GM19455 (cell line): ENCODE data around the gene WDR81.
"Not testable (repeated sequence)": the region's sequence is repeated elsewhere in the genome, so short reads cannot be mapped to it uniquely, and the experiment has no call there.

Experiments
- ATAC-seq: cut with Tn5 transposase; IDR thresholded peaks from one replicate; pipeline ENCODE4 v1.9.1; 2021; ENCODE audit not compliant: unreplicated experiment

The WDR81 gene

DNA sequence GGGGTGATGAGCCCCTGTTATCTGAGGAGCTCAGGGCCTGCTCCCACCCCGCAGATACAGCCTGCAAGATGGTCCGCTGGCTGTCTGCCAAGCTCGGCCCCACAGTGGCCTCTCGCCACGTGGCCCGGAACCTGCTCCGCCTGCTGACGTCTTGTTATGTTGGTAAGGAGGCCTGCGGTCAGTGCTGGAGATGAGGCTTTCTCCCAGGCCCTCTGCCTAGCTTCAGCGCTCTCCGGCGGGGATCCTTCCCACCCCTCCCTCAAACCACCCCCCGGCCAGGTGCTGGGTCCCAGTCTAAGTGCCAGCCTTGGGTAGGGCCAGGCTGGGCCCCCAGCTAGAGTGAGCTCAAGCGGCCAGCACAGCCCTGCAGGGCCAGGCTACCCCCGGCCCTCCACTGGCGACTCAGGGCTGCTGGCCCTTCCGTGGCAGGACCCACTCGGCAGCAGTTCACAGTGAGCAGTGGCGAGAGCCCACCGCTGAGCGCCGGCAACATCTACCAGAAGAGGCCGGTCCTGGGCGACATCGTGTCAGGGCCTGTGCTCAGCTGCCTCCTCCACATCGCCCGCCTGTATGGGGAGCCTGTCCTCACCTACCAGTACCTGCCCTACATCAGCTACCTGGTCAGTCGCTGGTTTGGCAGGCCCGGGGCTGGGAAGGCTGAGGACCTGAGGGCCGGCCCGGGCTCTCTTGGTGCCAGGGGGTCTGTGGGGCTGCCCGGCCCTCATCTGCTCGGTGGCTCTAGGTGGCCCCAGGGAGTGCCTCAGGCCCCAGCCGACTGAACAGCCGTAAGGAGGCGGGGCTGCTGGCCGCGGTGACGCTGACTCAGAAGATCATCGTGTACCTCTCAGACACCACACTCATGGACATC is 6.1 kb downstream of the WDR81 start:
- no peak for ATAC-seq

DNA sequence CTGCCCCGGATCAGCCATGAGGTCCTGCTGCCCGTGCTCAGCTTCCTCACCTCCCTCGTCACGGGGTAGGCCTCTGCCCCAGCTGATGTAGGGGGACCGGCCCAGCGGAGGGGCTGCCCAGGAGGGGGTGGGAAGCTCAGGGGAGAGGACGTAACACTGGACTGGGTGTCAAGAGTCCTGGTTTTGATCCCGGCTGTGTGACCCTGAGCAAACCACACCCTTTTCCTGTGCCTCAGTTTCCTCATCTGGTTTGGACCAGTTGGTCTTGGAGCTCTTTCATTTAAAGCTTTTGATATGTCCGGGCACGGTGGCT is 6.6 kb downstream of the WDR81 start:
- ATAC-seq, result no peak

DNA sequence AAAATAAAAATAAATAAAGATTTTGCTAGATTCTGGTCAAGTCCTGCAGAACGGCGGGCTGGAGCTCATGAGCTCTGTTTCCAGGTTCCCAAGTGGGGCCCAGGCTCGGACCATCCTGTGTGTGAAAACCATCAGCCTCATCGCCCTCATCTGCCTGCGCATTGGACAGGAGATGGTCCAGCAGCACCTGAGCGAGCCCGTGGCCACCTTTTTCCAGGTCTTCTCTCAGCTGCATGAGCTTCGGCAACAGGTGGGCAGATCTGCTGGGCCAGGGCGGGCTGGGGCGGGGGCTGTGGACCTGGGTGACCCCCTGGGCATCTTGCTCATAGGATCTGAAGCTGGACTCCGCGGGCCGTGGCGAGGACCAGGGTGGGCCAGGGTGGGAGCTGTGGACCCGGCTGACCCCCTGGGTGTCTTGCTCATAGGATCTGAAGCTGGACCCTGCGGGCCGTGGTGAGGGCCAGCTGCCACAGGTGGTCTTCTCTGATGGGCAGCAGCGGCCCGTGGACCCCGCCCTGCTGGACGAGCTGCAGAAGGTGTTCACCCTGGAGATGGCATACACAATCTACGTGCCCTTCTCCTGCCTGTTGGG is 7.8 kb downstream of the WDR81 start:
- ATAC-seq, result no peak

DNA sequence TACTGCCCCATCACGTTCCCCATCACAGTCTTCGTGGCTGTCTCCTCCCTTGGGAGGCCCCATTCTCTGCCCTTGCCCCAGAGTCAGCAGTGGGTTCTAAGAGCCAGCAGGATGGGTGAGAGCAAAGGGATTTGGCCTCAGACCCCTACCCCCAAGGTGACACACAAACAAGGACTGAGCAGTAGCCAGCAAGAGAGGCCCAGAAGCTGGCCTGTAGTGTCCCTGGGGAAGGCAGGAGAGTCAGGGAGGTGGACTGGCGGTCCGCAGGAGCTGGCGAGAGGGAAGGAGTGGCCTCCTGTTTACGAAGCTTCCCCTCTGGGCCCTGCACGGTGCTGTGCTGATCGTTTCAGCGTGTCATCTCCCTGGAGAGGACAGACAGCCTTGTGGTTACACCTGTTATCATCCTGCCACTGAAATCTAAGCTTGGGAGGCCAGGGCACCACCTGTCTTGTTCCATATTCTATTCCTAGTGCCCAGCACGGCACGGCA is 8.4 kb downstream of the WDR81 start:
- ATAC-seq, result no peak

DNA sequence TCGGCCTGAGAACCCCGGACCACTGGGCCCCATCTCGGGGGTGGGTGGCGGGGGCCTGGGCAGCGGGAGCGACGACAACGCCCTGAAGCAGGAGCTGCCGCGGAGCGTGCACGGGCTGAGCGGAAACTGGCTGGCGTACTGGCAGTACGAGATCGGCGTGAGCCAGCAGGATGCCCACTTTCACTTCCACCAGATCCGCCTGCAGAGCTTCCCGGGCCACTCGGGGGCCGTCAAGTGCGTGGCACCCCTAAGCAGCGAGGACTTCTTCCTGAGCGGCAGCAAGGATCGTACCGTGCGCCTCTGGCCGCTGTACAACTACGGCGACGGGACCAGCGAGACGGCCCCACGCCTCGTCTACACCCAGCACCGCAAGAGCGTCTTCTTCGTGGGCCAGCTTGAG is 9.3 kb downstream of the WDR81 start:
- ATAC-seq, result no peak

DNA sequence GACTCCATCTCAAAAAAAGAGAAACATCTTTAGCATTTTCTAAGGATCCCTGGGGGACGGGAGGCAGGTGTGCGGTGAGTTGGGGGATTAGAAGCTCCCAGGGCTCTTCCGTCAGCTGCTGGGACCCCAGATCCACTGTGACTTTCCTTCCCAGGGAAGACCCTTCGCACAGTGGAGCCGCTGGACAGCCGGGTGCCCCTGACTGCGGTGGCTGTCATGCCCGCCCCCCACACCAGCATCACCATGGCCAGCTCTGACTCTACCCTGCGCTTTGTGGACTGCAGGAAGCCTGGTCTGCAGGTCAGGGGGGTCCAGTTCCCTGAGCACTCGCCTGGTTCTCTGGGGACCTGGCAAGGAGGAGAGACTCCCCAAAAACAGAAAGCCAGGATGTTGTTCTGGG is 10.9 kb downstream of the WDR81 start:
- no peak for ATAC-seq

DNA sequence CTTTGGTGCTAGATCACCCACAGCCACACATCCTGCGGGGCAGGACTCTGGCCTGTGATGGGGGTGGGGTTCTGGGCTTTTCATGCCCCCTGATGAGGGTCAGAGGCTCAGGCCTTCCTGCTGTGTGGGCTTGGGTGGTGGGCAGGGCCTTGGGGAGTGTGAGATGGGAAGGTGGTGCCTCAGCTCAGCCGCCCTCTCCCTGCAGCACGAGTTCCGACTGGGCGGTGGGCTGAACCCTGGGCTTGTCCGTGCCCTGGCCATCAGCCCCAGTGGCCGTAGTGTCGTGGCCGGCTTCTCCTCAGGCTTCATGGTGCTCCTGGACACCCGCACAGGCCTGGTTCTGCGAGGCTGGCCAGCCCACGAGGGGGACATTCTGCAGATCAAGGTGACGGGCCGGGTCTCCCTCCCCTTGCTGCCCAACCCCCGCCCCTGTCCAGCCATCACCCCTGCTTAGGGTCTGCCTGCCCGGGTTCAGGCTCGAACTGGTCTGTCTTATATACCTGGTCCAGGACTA is 11.4 kb downstream of the WDR81 start:
- ATAC-seq, result no peak

DNA sequence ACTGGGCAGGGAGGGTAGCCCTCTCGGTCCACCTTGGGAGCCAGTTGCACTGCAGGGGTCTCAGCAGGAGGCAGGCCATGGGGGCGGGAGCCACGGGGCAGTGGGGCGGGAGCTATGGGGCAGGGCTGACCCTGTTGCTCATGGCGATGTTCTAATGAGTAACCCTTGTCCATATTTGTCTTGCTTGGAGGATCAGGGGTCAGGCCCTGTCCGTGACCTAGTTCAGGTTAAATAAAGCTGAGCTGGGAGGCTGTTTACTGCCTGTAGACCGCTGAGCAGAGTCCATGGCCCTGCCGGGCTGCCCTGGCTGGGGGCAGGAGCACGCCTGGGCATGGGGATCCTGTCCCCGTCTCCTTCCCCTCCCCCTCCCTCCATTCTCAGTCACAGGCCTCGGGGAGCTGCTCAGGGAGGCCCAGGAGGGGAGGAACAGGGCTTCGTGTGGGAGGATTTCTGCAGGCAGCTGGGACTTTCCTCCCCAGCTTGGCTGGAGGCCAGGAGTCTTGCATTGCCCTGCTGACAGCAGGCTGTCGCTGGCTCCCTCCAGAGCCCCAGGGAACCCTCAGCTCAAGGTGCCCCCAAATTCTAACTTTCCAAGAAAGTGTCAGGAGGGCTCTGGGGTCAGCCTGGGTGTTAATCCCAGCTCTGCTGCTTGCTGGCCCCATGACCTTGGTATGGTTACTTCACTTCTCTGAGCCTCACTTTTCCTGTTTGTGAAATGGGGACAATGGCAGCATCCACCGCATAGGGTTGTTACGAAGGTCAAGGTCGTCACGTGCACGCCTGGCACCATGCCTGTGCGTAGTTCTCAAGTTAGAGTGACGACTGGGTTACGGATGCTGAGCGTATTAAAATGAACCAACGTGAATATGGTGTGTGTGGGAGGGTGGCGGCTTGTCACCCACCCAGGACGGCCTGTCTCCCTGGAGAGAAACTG is 12.1 kb downstream of the WDR81 start:
- ATAC-seq, result no peak

DNA sequence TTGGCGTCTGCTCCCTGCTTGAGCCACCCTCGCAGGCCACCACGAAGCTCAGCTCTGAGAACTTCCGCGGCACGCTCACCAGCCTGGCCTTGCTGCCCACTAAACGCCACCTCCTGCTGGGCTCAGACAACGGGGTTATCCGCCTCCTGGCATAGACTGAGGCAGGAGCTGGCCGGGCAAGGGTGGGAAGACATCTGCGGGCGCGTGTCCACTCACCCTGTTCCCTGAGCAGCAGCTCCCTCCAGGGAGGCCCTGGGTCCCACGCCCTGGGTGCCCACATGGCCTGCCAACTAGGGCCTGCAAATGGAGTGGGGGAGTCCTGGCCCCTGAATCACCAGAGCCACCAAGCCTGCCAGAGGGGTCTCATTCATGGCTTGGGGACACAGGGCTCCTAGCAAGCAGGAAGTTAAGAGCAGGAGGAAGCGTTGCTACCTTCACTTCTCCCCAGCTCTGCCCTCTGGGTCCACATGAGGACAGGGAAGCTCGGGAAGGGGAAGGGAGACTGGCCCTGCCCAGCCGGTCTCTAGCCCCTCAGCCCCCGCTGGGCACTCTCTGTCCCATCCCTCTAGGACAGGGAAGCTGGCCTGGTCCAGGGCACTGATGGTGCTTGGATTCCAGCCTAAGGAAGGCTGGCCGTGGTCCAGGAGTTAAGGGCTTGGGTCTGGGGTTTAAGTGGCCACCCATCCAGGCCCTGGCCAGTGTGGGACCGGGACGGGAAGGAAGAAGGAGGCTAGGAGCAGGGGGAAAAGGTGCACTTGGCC is 13.2 kb downstream of the WDR81 start:
- ATAC-seq, result no peak

DNA sequence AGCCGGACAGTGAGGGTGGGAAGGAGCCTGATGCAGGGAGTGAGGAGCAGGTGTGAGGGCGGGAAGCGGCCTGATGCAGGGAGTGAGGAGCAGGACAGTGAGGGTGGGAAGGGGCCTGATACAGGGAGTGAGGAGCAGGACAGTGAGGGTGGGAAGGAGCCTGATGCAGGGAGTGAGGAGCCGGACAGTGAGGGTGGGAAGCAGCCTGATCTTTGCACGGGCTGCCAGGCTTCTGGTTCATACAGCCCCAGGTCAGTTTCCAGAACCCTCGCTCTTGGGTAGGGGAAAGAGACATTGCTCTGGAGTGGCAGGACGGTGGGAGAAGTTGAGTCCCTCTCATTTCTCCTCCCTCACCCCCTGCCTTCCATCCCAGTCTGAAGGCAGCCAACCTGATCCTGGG is 17.4 kb downstream of the WDR81 start:
- not testable (repeated sequence) for ATAC-seq

DNA sequence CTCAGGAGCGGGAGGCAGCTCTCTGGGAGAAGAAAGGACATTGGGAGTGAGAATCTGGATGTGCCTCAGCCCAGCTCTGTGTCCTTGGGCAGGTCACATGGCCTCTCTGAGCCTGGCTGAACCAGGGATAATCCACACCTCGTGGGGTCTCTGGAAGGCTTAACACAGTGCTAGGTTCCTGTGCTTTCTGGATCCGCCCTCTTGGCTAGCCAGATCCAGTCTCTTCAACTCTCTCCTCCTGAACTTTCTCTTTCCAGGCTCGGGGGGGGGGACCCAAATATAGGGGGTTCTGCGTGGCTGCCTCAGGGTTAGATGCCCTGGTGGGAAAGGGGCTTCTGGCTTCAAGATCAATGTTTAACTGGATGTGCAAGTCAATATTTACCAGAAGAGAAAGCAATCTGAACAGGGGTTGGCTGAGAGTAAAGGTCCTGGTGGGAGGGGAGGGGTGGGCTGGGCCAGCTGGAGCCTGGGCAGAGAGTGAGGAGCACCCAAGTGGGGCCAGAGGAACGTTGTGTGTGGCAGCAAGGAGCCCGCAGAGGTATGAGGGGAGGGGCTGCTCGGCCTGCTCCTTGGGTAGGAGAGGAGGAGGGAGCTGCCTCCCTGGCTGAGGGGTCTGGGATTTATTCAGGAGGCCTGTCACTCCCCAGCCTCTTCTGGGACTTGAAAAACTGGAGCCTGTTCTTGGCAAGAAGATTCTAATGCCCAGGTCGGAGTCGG is 18.0 kb downstream of the WDR81 start, which contains the start of gene SERPINF2:
Gene SERPINF2 (plus strand): TSS at position 501 of the 717 bp plus-strand sequence. CDS start 2,125 bp downstream, outside the sequence.
- no peak for ATAC-seq

DNA sequence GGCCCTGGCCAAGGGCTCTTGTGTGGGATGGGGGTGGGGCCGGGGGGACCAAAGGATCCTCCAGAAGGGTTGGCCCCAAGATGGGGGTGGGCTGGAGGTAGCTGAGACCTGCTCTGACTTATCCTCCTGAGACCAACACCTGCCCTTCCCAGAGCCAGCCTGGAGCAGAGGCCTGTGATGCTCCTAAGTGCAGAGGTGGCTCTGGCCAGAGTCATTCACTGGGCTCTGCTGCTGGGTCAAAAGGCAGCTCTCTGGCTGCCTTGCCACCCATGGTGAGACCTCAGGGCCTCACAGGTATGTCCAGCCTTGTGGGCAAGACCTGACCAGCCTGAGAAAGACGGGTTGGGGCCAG is 18.6 kb downstream of the WDR81 start:
- no peak for ATAC-seq

DNA sequence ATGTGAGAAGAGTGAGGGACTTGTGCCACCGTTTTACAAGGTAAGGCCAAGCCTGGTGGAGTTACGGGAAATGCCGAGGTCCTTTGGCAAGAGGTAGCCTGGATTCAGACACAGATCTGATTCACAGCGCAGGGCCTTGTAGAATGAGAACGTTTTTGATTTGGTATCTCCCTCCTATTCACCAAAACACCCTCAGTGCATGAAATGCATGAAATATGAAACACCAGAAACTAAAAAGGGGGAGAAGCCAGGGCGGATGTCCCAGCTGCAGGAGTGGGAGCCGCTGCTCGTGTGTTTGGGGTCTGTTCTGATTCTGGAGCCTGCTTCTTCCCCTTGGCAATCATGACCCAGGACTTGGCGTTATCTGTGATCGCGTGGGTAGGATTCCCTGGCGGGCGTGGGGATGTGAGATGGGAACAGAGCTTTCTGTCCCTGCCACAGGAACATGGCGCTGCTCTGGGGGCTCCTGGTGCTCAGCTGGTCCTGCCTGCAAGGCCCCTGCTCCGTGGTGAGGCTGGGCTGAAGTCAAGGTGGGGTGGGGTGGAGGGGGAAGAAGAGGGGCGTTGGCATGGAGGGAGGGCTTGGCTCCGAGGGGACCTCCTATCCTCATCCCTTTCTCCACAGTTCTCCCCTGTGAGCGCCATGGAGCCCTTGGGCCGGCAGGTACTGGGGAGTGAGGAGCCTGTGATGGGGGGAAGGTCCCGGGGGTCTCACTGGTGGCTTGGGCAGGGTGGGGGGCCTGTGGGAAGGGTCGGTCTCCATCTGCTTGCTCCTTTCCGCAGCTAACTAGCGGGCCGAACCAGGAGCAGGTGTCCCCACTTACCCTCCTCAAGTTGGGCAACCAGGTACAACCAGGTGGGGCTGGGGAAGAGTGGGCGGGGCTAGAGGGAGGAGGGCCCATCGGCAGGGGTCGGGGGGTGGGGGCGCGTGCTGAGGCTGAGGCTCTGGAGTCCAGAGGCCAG is 20.3 kb downstream of the WDR81 start:
- no peak for ATAC-seq

DNA sequence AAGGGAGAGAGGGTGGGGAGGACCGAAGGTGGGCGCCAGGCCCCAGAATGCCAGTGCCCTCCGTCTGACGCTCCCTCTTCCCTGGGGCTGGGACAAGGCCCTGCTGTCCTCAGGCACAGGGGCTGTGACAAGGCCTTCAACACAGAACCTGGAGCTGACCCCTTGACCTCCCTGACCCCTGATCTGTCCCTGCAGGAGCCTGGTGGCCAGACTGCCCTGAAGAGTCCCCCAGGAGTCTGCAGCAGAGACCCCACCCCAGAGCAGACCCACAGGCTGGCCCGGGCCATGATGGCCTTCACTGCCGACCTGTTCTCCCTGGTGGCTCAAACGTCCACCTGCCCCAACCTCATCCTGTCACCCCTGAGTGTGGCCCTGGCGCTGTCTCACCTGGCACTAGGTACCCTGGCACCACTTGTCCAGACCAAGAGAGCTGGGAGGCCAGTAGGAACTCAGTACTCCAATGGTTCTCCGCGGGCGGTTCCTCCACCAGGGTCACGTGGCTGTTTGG is 21.1 kb downstream of the WDR81 start:
- no peak for ATAC-seq

DNA sequence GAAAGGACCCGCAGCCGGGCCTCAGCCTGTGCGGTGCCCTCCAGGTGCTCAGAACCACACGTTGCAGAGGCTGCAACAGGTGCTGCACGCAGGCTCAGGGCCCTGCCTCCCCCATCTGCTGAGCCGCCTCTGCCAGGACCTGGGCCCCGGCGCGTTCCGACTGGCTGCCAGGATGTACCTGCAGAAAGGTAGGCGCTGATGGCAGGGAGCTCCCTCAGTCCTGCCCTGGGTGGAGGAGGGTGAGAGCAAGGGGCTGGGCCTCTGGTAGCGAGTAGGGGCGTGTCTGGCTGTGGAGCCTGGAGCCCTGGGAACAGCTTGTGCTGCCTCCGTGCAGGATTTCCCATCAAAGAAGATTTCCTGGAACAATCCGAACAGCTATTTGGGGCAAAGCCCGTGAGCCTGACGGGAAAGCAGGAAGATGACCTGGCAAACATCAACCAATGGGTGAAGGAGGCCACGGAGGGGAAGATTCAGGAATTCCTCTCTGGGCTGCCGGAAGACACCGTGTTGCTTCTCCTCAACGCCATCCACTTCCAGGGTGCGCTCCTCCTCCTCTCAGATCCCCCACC is 22.6 kb downstream of the WDR81 start:
- ATAC-seq, result no peak

DNA sequence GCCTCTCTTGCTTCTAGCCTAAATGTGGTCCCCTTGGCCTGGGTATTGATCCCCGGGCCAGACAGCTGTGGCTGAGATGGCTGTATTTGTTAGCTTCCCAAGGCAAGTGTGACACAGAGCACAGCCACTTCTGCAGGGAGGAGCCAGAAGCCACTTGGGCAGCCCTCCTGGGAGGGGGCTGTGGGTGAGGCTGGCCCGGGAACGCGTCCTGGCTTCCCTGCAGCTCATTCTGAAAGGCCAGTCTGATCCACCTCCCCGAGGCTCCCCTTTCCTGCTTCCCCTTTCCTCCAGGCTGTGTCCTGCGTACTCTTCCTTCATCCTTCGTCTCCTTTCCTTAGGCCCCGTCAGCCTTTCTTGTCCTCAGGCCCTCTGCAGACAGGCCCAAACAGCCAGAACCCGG is 26.1 kb downstream of the WDR81 start:
- no peak for ATAC-seq

DNA sequence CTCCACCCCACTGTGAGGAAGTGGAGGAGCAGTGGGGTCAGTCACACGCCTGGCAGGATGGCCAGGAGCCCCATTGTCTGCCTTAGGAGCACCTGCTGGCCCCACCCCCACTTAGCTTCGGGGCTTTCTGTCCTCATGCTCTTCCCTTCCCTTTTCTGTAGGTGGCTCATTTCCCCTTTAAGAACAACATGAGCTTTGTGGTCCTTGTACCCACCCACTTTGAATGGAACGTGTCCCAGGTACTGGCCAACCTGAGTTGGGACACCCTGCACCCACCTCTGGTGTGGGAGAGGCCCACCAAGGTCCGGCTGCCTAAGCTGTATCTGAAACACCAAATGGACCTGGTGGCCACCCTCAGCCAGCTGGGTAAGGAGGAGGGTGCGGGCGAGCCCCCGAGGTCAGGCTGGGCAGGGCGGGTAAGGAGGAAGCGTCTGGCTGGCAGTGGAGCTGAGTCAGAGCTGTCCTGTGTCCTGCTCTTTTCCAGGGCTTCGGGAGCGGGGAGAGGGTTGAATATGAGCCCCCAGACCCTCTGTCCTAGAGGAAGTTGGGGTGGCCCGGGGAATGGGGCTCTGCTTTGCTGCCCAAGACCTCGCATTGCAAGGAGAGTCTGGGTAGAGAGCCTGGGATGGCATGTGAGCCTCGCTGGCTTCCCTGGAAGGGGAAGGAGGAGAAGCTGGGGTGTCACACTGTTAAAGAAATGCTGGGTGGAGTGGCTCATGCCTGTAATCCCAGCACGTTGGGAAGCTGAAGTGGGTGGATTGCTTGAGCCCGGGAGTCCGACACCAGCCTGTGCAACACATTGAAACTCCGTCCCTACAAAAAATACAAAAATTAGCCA is 28.1 kb downstream of the WDR81 start:
- no peak for ATAC-seq
